ENCODE data around the gene DSCAML1.

Gene DSCAML1

DNA sequence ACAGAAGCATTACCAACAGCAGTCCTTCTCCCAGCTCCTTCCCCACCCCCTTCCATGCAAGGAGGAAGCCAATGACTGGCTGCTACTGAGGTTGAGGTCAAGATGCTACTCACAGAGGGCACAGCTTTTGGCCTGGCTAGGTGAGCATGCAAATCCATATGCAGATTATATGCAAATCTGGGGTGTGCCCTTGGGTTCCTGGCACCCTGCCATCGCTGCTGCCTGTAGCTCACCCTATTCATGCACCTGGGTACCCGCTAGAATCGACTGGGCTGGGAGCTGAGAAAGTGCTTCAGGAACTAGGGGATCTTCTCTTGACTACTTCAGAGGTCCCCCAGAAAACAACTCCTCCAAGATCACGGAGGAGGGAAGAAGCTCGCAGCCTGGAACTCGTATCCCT lies 4.0 kb downstream of the DSCAML1 start:
- TF ChIP-seq CTCF (IDR thresholded peaks at IDR 0.05; ENCODE audit: low read depth, low read length, missing control alignments), result no peak
- no peak for DNase-seq (ENCODE audit: extremely low read depth, low read depth)
- no peak overlapping the region for H3K4me3 ChIP-seq (replicated peaks; ENCODE audit: low read depth, low read length)

- no peak overlapping the region for H3K4me3 ChIP-seq (replicated peaks; ENCODE audit: low read depth, low read length)
- no peak for TF ChIP-seq CTCF (IDR thresholded peaks at IDR 0.05; ENCODE audit: low read depth, low read length, missing control alignments)
- DNase-seq (ENCODE audit: extremely low read depth, low read depth), result no peak
Measured at GRCh38 chr11:117792241-117792640, 4.8 kb downstream of the DSCAML1 start.

- no peak for TF ChIP-seq CTCF (IDR thresholded peaks at IDR 0.05; ENCODE audit: low read depth, low read length, missing control alignments)
- DNase-seq (ENCODE audit: extremely low read depth, low read depth), result no peak
- no peak overlapping the region for H3K4me3 ChIP-seq (replicated peaks; ENCODE audit: low read depth, low read length)
Measured at GRCh38 chr11:117790279-117790678, 6.7 kb downstream of the DSCAML1 start.

- DNase-seq (ENCODE audit: extremely low read depth, low read depth), result no peak
- no peak overlapping the region for H3K4me3 ChIP-seq (replicated peaks; ENCODE audit: low read depth, low read length)
- no peak for TF ChIP-seq CTCF (IDR thresholded peaks at IDR 0.05; ENCODE audit: low read depth, low read length, missing control alignments)
Measured at GRCh38 chr11:117789241-117789640, 7.8 kb downstream of the DSCAML1 start.

DNA sequence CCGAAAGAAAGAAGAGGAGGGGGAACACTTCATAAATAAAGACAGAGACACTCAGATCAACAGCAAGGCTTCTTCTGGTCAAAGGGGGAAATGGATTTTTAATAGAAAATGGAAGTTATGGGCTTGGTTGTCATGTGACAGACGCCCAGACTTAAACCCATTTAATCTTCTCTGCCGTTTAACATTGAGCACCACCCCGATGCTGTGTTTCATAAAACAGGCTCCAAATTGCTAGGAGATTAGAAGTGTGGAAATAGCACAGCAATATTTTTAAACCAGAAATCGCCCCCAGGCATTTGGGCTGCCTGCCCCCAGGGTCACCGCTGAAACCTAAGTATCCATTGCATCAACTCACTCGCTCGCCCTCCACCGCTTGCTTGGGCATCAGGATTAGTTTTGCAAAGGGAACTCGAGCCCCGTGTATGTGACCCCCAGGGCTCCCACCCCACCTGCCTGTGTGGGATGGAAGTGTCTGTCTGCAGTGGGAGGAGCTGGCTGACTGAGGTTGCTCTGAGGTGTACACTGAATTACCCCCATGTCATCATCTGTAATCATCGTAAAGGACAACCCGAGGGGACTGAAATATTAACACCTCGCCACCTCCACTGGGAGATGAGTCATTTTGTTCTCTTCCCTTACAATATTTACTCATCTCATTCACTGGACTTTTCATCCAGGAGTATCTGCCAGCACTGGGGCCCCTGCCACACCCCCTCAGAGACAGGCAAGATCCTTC lies 10.7 kb downstream of the DSCAML1 start:
- no peak for DNase-seq (ENCODE audit: extremely low read depth, low read depth)
- no peak for TF ChIP-seq CTCF (IDR thresholded peaks at IDR 0.05; ENCODE audit: low read depth, low read length, missing control alignments)
- H3K4me3 ChIP-seq (replicated peaks; ENCODE audit: low read depth, low read length), result no peak overlapping the region

- no peak for TF ChIP-seq CTCF (IDR thresholded peaks at IDR 0.05; ENCODE audit: low read depth, low read length, missing control alignments)
- no peak overlapping the region for H3K4me3 ChIP-seq (replicated peaks; ENCODE audit: low read depth, low read length)
- DNase-seq (ENCODE audit: extremely low read depth, low read depth), result no peak
Measured at GRCh38 chr11:117782101-117782500, 14.9 kb downstream of the DSCAML1 start.

DNA sequence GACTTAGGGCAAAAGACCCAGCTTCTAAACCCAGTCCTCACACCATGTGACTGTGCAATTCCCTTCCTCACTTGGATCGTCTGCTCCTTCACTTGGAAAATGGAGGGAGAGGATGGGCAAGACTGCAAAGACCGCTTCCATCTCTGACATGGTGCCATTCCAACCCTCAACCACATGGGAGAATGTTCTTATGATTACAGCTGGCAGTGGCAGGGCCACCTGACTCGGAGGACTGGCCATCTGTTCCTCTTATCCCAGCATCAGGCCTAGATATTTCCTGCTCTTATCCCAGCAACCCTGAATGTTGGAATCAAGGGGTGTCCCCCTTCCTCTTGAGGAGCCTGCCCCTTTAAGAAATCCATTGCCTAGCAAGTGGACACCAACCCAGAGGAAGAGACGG lies 15.4 kb downstream of the DSCAML1 start:
- no peak for TF ChIP-seq CTCF (IDR thresholded peaks at IDR 0.05; ENCODE audit: low read depth, low read length, missing control alignments)
- no peak for DNase-seq (ENCODE audit: extremely low read depth, low read depth)
- H3K4me3 ChIP-seq (replicated peaks; ENCODE audit: low read depth, low read length), result no peak overlapping the region
